ENCODE measurements around the gene GCHFR. TPM values are rescaled to one million over a fixed set of nuclear protein-coding genes. Genes with fewer than 3 reads are reported as not detected.

Gene GCHFR
- total RNA-seq, 1 donor from 2014 or later, result 99.5 TPM

DNA sequence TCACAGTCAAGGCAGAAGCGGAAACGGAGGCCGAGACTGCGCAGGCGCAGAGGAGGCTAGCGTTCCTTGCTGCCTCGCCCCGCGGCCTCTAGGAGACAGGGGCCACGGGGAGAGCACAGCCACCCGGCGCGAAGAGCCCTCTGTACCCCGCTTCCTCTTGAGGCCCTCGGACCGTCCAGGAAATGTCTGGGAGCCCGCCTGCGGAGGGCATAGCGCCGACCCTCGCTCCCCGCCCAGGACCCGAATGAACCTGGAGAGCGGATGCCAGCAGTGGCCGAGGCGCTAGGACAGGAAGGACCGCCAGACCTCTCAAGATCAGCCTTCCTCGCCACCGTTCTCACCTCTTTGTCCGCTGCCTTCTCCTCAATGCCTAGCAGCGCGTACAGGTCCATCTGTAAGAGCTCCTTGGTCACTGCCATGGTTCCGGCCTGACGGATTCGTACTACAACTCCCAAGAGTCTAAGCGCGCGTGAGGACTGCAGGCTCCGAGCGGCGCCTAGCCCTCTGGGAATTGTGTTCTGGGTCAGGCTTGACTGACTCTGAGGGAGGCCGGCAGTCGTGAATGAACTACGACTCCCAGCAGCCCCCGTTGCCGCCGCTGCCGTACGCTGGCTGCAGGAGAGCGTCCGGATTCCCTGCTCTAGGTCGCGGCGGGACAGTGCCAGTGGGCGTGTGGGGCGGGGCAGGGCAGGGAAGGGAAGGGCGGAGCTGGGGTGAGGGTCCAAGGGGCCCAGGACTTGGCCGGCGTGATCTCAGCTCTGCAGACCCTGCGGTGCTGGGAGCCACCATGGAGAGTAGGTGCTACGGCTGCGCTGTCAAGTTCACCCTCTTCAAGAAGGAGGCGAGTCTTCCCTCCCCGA lies 43.4 kb downstream of the GCHFR start, which contains the start of the genes DNAJC17 and ZFYVE19:
Gene DNAJC17 (minus strand): TSS at position 446 of the 860 bp plus-strand sequence. CDS start 27 bp downstream, at position 419.
Gene ZFYVE19 (plus strand): TSS at position 62 of the 860 bp plus-strand sequence. CDS start 501 bp downstream, at position 563.
- intact Hi-C loops (cut with DNase I), result no loop called here

DNA sequence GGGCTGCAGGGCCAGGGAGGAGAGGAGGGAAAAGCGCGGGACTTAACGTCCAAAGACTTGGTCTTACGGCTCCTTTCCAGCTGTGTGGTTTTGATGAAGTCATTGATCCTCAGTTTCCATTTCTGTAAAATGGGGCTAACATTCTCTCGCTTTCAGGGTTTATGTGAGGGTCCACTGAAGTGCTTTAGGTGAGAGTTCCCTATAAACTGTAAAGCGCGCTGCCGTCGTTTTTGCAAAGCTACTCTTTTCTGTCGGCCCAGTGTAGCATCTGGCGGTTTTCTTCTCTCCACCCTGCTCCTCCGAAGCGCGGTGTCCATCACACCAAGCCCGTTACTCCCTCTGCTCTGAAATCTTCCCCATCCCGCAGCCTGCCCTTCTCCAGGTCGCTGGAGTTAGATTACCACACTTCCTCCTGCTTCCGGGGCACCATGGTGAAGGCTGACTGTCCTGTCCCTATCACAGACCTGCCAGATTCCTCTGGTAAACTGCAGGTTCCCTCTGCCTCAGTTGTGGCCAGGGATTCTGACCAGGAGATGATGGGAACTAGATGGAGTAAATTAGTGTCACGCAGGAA lies 44.1 kb downstream of the GCHFR start:
- no peak for DNase-seq
- Histone ChIP-seq H3K27ac (peak overlapping the region; percentile 95), H3K4me3 (peak overlapping the region; percentile 98), H3K9me3 (no peaks in the 10 kb centered on the region), H3K4me1 (peaks cover 30% of the 10 kb centered on the region), H3K27me3 (ENCODE audit: low read depth) (no peaks in the 10 kb centered on the region), H3K36me3 (peaks cover 23% of the 10 kb centered on the region)
- intact Hi-C loops (cut with DNase I), result no loop called here
- TF ChIP-seq, protein P1, sequence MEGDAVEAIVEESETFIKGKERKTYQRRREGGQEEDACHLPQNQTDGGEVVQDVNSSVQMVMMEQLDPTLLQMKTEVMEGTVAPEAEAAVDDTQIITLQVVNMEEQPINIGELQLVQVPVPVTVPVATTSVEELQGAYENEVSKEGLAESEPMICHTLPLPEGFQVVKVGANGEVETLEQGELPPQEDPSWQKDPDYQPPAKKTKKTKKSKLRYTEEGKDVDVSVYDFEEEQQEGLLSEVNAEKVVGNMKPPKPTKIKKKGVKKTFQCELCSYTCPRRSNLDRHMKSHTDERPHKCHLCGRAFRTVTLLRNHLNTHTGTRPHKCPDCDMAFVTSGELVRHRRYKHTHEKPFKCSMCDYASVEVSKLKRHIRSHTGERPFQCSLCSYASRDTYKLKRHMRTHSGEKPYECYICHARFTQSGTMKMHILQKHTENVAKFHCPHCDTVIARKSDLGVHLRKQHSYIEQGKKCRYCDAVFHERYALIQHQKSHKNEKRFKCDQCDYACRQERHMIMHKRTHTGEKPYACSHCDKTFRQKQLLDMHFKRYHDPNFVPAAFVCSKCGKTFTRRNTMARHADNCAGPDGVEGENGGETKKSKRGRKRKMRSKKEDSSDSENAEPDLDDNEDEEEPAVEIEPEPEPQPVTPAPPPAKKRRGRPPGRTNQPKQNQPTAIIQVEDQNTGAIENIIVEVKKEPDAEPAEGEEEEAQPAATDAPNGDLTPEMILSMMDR (IDR thresholded peaks at IDR 0.05), result no peak
- no peak for ATAC-seq

More for the DNA sequence above, 43.4 kb downstream of the GCHFR start, which contains the start of the genes DNAJC17 and ZFYVE19:
- peak within 1 kb of the TSS; percentile 95 for H3K27ac ChIP-seq
- peaks cover 30% of the 10 kb centered on the region for H3K4me1 ChIP-seq
- TF ChIP-seq, protein P1 (IDR thresholded peaks at IDR 0.05), result peak; percentile 24
- H3K9me3 ChIP-seq, result no peaks in the 10 kb centered on the region
- no peaks in the 10 kb centered on the region for H3K27me3 ChIP-seq (ENCODE audit: low read depth)
- ATAC-seq (peak; percentile 99), DNase-seq (peak; percentile 98)
- peaks cover 18% of the 10 kb centered on the region for H3K36me3 ChIP-seq
- peak within 1 kb of the TSS; percentile 98 for H3K4me3 ChIP-seq

DNA sequence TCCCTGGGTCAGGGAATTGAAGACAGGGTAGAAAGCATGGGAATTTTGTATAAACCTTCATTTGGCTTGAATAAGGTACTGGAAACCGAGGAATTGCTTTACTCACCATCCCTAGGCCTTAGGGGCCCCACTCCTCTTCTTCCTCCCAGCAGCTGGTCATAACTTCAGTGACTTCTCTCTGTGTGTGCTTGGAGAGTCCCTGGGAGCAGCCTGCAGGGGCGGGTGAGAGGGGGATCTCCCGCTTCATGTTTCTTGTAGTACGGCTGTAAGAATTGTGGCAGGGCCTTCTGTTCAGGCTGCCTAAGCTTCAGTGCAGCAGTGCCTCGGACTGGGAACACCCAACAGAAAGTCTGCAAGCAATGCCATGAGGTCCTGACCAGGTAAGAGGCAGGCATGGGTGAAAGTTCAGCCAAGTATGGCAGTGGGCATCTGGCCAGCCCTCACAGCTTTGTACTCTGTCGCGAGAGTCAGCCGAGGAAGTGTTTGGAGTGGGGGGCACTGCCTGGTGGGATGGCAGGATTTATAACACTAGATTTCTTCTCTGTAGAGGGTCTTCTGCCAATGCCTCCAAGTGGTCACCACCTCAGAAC lies 45.1 kb downstream of the GCHFR start:
- no peak for ATAC-seq
- Histone ChIP-seq H3K27me3 (ENCODE audit: low read depth) (no peaks in the 10 kb centered on the region), H3K36me3 (peaks cover 33% of the 10 kb centered on the region), H3K9me3 (no peaks in the 10 kb centered on the region), H3K4me3 (no peak overlapping the region), H3K27ac (no peak overlapping the region), H3K4me1 (peaks cover 30% of the 10 kb centered on the region)
- intact Hi-C loops (cut with DNase I), result no loop called here
- TF ChIP-seq, protein P1 (IDR thresholded peaks at IDR 0.05), result no peak
- DNase-seq, result no peak

DNA sequence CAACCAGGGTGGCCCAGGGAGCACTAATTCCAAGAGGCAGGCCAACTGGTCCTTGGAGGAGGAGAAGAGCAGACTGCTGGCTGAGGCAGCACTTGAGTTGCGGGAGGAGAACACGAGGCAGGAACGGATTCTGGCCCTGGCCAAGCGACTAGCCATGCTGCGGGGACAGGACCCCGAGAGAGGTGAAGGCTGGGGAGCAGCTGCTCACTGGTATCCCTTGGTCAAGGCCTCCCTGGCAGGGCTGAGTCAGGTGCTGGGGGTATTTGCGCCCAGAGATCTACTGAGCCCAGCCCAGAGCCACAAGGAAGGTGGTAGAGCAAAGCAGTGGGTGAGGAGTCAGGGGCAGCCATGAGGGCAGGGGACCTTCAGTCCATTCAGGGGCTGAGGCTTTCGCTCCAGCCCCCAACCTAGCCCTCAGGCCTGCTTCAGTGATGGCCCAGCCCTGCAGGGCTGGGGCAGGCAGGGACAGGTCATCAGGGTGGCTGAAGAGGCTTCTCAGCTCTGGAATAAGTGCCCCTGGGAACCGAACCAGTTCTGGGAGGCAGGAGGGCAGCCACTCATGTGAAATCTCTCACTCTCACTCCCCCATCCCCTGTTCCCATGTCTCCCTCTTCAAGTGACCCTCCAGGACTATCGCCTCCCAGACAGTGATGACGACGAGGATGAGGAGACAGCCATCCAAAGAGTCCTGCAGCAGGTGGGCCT lies 49.0 kb downstream of the GCHFR start:
- DNase-seq (no peak), ATAC-seq (no peak)
- Histone ChIP-seq H3K27ac (no peak overlapping the region), H3K9me3 (no peaks in the 10 kb centered on the region), H3K4me1 (peaks cover 13% of the 10 kb centered on the region), H3K27me3 (ENCODE audit: low read depth) (no peaks in the 10 kb centered on the region), H3K36me3 (peaks cover 44% of the 10 kb centered on the region), H3K4me3 (no peak overlapping the region)
- TF ChIP-seq, protein P1 (IDR thresholded peaks at IDR 0.05), result no peak
- intact Hi-C loops (cut with DNase I), result no loop called here
